Rectal smooth muscle tissue (tissue), 1 donor: ENCODE data around the gene TEDC1.
A peak's percentile ranks its signal among the peaks of the same experiment; 100 is the strongest.

Experiments
- H3K27ac ChIP-seq: one replicate; pipeline ENCODE4 v1.7.0; 2013; ENCODE audit warnings: low read depth, low read length, inconsistent platforms
- H3K27me3 ChIP-seq: one replicate; pipeline ENCODE4 v1.7.0; 2013; ENCODE audit warnings: low read length; ENCODE audit not compliant: control insufficient read depth, insufficient read depth
- H3K36me3 ChIP-seq: one replicate; pipeline ENCODE4 v1.7.0; 2013; ENCODE audit warnings: low read length; ENCODE audit not compliant: control insufficient read depth, insufficient read depth
- H3K4me1 ChIP-seq: one replicate; pipeline ENCODE4 v1.7.0; 2013; ENCODE audit warnings: low read length; ENCODE audit not compliant: control insufficient read depth, insufficient read depth
- H3K4me3 ChIP-seq: one replicate; pipeline ENCODE4 v1.7.0; 2013; ENCODE audit warnings: low read length
- H3K9ac ChIP-seq: one replicate; pipeline ENCODE4 v1.7.0; 2013; ENCODE audit warnings: low read length

The TEDC1 gene

DNA sequence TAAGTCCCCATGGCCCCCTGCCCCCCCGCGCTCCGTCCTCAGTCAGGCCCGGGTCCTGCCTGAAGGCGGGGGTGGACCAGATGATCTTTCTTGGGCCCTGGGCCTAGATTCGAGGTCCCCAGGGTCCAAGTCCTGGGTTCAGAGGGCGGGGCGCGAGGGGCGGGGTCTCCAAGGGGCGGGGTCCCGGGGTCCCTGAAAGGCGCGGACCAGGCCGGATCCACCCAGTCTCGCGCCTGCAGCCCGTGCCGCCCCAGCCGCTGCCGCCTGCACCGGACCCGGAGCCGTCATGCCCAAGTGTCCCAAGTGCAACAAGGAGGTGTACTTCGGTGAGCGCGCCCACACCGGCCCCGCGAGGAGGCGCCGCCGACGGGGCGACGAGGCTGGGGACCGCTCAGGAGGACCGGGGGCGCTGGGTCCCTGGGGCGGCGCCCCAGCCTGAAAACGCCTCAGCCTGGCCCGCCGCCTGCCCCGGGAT, 4.0 kb upstream of the TEDC1 start:
- H3K36me3 ChIP-seq, result no peaks in the 10 kb centered on the region
- H3K4me1 ChIP-seq, result peaks cover 22% of the 10 kb centered on the region
- H3K27me3 ChIP-seq, result no peaks in the 10 kb centered on the region
- H3K9ac ChIP-seq, result peak overlapping the region; percentile 56
- peak overlapping the region; percentile 75 for H3K4me3 ChIP-seq
- H3K27ac ChIP-seq, result peak overlapping the region; percentile 83

DNA sequence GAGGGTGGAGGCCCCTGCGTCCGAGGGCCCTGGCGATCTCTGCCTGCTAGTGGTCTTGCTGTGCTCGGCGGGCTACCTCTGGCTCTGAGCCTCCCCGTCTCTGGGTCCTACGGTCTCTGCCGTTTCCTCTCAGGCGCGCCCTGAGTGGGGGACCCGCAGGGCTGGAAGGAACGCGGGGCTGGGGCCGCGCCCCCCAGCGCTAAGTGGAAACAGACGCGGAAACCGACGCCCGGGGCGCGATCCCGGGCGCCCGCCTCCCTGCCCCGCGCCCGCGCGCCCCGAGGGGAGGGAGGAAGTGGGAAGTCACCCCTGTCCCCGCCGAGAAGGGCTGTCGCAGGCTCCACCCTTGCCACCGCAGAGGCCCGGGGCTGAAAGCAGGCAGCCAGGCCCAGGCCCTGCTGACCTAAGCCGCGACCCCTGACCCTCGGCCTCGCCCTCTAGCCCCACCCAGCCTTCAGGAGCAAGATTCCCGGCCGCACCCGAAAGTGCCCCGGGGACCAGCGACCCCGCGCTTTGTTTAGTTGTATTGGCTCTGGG, 3.5 kb upstream of the TEDC1 start:
- Histone ChIP-seq H3K4me3 (peak overlapping the region; percentile 75), H3K27ac (peak overlapping the region; percentile 83), H3K4me1 (peaks cover 17% of the 10 kb centered on the region), H3K27me3 (no peaks in the 10 kb centered on the region), H3K9ac (peak overlapping the region; percentile 56), H3K36me3 (no peaks in the 10 kb centered on the region)

DNA sequence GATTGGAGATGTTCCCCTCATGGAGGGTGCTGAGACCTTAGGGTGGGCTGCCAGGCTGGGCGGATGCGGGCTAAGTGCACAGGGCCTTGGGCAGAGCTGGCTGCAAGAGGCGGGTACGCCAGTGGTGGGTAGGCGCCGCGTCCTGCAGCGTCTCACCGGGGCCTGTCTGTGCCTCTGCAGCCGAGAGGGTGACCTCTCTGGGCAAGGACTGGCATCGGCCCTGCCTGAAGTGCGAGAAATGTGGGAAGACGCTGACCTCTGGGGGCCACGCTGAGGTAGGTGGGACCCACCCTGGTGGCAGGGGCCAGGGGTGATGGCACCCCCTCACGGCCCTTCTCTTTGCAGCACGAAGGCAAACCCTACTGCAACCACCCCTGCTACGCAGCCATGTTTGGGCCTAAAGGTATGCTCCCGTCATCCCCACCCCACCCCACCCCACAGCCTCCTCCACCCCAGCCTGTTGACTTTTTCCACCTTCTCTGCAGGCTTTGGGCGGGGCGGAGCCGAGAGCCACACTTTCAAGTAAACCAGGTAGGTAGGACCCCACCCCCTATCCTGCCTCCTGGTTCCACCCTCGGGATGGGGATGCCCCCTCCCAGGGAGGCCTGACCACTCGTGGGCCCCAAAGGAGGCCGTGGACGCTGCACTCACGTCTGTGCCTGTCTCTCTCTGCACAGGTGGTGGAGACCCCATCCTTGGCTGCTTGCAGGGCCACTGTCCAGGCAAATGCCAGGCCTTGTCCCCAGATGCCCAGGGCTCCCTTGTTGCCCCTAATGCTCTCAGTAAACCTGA, 2.9 kb upstream of the TEDC1 start:
- Histone ChIP-seq H3K36me3 (no peaks in the 10 kb centered on the region), H3K4me1 (peaks cover 11% of the 10 kb centered on the region), H3K9ac (peak overlapping the region; percentile 8), H3K27ac (peak overlapping the region; percentile 83), H3K27me3 (no peaks in the 10 kb centered on the region), H3K4me3 (peak overlapping the region; percentile 75)

DNA sequence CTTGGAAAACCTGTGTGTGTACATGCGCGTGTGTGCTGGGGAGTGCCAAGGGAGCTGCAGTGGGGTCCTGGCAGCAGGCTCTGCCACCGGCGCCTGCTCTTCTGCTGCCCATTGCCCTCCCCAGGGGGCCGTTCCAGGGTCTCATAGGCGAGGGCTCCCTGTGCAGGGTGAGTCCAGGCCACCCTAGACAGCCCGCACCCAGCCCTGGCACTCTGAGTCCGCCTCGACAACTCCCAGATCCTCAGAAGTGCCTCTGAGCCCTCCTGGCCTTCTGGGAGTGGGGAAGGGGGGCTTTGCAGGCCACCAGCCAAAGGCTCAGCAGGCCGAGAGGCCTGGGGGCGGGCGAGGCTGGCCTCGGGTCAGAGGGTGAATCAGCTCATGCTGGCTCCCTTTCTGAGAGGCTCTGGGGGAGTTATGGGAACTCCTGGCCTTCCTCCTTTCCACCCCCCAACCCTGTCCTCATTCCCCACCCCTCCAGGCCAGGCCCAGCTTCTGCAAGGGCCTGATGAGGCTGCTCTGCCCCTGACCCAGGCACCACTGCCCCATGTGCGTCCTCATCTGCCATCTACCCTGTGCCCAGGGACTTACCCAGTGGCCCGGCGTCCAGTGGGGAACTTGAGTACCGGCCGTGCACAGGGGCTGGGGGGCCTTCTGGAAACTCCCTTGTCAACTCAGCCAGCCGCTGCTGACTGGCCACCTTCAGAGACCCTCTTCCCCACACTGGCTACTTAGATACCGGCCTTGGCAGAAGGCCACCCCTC, 2.1 kb upstream of the TEDC1 start:
- Histone ChIP-seq H3K27me3 (no peaks in the 10 kb centered on the region), H3K4me3 (peak overlapping the region; percentile 80), H3K27ac (peak overlapping the region; percentile 88), H3K9ac (peak overlapping the region; percentile 36), H3K36me3 (no peaks in the 10 kb centered on the region), H3K4me1 (peaks cover 8% of the 10 kb centered on the region)

DNA sequence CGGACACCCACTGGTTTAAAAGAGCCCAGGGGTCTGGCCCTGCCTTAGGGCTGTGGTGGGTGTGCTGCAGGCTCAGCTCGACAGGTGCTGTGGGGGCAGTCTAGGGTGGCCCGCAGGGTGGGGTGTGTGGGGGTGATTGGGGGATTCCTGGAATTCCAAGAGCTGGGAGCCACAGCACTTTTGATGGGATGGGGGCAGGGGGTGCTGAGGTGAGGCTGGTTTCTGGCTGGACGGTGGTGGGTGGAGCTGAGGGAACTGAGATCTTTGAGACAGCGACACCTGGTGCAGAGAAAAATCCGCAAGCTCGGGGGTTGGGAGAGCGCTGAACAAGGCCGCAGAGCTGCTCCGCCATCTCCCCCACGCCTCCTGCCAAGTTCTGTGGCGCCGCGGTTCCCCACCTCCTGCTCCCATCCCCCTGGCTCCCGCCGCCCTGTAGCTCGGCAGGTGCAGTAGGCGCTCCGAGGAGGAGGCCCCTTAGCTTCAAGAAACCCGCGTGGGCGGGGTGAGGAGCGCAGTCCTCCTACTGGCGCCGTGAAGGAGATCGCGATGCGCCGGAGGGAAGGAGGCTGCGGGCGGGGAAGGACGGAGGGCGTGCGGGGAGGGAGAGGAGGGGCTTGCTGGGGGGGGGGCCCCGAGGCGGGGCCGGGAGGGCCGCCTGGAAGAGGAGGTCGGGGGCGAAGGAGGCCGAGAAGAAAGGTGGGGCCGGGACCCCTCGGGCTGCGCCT, 1.3 kb upstream of the TEDC1 start:
- Histone ChIP-seq H3K27me3 (no peaks in the 10 kb centered on the region), H3K4me1 (peaks cover 4% of the 10 kb centered on the region), H3K4me3 (peak overlapping the region; percentile 80), H3K27ac (peak overlapping the region; percentile 88), H3K36me3 (no peaks in the 10 kb centered on the region), H3K9ac (peak overlapping the region; percentile 62)

DNA sequence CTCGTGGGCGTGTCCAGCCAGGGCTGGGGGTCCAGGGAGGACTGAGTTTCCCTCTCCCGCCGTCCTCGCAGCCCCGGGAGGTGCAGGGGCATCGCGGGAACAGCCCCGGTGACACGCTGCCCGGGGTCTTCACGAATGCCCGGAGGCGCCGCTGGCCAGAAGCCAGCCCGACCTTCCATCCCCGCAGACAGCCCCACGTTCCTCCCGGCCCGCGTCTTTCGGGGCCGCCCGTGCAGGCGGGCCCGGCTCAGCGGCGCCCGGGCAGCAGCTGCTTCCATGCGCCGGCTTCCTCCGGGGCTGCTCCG, 827 bp upstream of the TEDC1 start:
- peak overlapping the region; percentile 80 for H3K4me3 ChIP-seq
- peak overlapping the region; percentile 88 for H3K27ac ChIP-seq
- H3K27me3 ChIP-seq, result no peaks in the 10 kb centered on the region
- peaks cover 4% of the 10 kb centered on the region for H3K4me1 ChIP-seq
- H3K9ac ChIP-seq, result peak overlapping the region; percentile 62
- H3K36me3 ChIP-seq, result no peaks in the 10 kb centered on the region

DNA sequence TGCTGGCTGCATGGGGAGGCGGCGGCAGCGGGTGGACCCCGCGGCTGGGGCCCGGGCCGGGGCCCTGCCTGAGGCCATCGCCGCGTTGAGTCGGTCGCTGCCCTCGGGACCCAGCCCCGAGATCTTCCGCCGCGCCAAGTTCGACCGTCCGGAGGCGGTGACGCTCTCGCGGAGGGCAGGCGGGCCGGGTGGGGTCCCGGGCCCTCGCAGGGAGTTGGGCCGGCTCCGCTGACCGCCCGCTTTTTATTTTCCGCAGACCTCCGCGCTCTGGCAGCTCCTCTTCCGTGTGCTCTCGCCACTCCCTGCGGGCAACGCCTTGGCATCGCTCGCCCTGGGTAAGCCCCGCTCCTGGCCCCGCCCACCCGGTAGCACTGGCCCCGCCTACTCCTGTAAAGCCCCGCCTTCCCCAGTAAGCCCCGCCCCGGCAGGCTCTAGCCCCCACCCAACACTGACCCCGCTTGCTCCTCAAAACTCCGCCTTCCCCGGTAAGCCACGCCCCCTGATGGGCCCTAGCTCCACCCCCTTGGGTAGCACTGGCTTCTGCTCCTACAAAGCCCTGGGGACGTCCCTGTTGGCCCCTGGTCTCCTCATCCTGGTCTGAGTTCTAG, 424 bp downstream of the TEDC1 start:
- Histone ChIP-seq H3K9ac (no peak overlapping the region), H3K36me3 (no peaks in the 10 kb centered on the region), H3K27ac (peak overlapping the region; percentile 79), H3K27me3 (no peaks in the 10 kb centered on the region), H3K4me1 (peaks cover 4% of the 10 kb centered on the region), H3K4me3 (peak overlapping the region; percentile 74)

DNA sequence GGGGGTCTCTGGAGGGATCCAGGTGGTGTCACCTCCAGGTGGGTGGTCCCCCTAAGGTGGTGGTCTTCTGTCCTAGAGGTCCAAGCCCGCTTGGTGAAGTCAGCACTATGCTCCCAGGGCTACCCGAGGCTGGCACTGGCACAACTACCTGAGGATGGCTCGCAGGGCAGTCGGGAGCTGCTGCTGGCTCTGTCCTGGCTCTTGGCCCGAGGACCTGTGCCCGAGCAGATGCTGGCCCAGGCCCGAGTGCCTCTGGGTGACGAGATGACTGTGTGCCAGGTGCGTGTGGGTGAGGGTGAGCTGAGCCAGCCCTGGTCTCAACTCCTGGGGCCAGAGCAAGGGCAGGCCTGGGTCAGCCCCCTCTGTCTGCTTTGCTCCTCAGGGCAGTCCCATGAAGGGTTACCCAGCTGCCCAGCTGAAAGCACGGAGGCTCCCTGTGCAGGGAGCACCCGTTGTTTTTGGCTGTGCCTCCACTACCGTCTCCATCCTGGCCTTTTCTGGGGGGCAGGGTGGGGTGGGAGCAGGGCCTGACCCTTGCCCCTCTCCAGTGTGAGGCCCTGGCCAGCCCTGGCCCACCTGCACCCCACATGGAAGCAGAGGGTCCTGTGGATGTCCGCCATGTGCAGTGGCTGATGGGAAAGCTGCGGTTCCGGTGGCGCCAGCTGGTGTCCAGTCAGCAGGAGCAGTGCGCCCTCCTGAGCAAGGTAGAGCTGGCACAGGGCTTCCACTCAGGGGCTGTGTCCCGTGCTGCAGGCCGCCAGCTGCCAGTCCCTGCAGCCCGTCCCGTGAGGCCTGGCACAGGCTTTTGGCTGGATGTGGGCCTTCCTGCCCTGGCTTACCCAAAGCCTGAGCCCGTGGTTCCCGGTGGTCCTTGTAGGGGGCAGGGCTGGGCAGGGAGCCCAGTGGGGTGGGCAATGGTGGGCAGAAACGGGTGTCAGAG, 1.3 kb downstream of the TEDC1 start:
- Histone ChIP-seq H3K36me3 (no peaks in the 10 kb centered on the region), H3K4me3 (peak overlapping the region; percentile 32), H3K27ac (no peak overlapping the region), H3K27me3 (no peaks in the 10 kb centered on the region), H3K4me1 (peaks cover 4% of the 10 kb centered on the region), H3K9ac (no peak overlapping the region)

DNA sequence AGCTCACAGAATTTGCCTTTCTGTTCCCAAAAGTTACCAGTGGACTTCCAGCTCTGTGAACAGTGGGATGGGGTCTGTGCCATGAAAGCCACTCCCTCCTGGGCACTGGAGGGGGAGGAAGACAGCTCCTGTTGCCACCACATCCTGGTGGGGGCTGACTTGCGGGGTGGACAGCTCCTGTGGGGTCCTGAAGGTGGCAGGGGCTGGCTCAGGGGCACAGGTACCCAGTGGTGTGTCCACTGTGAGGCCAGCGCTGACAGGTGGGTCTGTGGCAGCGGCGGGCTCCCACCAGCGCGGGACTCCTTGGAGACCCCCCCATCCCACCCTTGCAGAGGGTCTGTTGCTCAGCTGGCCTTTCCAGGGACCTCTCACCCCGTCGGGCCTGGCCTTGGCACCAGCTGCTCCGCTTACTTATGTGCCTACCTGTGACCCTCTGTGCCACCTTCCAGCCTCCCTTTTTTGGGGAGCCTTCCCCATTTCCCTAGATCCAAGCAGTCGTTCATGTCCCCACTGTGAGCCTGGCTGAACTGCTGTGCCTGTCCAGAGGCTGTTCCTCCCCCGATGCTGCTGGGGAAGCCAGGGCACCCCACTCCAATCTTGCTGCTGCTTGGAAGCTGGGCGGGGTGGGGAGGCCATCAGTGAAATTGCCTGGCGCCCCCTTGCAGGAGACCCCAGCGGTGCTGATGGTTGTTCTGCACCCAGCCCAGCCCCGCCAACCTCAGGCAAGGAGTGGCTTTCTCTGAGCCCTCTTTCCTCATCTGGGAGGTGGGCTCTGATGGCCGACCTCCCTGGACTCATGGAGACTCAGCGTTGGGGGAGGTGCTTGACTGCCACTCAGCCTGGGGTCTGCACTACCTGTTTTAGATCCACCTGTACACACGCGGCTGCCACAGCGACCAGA, 2.2 kb downstream of the TEDC1 start:
- no peak overlapping the region for H3K4me3 ChIP-seq
- H3K9ac ChIP-seq, result no peak overlapping the region
- H3K27ac ChIP-seq, result no peak overlapping the region
- H3K4me1 ChIP-seq, result peaks cover 4% of the 10 kb centered on the region
- H3K27me3 ChIP-seq, result no peaks in the 10 kb centered on the region
- no peaks in the 10 kb centered on the region for H3K36me3 ChIP-seq

DNA sequence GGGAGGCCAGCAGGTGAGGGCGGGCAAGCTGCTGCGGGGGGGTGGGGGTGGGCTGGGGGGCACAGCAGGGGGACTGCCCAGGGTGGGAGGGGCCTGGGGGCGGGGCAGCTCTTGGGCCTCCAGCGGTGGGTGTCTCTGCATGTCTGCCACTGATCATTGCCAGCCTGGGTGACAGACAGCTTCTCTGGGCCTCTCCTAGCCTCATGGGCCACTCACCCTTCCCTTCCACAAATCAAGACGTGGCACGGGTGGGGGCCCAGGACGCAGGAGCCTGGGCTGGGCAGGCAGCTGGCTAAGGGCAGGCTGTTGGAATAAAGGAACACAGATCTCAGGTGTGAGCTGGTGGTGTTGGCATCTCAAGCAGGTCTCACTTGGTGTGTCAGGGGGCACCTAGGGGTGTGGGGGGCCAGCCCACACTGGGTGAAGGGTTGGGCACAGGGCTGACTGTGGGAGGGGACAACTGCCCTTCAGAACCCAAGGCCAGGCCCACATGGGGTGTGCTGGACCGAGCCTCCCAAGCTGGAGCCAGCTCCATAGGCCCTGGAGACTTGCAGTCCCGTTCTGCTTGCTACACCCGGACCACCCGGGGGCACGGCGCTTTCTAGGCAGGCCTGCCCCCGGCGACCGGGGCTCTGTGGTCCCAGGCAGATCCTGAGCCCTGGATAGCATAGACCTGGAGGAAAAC, 3.0 kb downstream of the TEDC1 start:
- peaks cover 4% of the 10 kb centered on the region for H3K4me1 ChIP-seq
- no peak overlapping the region for H3K9ac ChIP-seq
- H3K27ac ChIP-seq, result no peak overlapping the region
- no peaks in the 10 kb centered on the region for H3K27me3 ChIP-seq
- no peak overlapping the region for H3K4me3 ChIP-seq
- H3K36me3 ChIP-seq, result no peaks in the 10 kb centered on the region
